GM12875 (cell line): ENCODE data around the gene UBFD1.
A peak's percentile ranks its signal among the peaks of the same experiment; 100 is the strongest.

Source experiments
- H3K4me3 ChIP-seq: one replicate; pipeline ENCODE4 v1.5.1; 2011; ENCODE audit warnings: low read depth, low read length, control low read depth
- TF ChIP-seq, protein P1 (sequence below): IDR thresholded peaks from 2 replicates; pipeline ENCODE4 v1.5.1; 2011; ENCODE audit warnings: low read depth, mild to moderate bottlenecking, control low read depth, inconsistent platforms, low read length, moderate library complexity, borderline replicate concordance; ENCODE audit not compliant: insufficient read depth

UBFD1 gene

DNA sequence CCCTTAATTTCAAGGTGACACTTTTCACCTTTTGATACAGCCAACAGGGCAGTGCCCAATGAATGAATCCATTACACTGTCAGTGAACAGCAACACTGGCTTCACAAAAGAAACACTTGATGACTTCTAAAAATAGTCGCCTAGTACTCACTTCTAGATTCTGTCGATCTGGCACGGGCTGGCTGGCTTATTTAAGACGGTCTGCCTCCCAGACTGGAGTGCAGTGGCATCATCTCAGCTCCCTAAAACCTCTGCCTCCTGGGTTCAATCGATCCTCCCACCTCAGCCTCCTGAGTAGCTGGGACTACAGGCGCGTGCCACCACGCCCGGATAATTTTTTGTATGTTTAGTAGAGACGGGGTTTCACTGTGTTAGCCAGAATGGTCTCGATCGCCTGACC lies 36.7 kb downstream of the UBFD1 start:
- no peak overlapping the region for H3K4me3 ChIP-seq

DNA sequence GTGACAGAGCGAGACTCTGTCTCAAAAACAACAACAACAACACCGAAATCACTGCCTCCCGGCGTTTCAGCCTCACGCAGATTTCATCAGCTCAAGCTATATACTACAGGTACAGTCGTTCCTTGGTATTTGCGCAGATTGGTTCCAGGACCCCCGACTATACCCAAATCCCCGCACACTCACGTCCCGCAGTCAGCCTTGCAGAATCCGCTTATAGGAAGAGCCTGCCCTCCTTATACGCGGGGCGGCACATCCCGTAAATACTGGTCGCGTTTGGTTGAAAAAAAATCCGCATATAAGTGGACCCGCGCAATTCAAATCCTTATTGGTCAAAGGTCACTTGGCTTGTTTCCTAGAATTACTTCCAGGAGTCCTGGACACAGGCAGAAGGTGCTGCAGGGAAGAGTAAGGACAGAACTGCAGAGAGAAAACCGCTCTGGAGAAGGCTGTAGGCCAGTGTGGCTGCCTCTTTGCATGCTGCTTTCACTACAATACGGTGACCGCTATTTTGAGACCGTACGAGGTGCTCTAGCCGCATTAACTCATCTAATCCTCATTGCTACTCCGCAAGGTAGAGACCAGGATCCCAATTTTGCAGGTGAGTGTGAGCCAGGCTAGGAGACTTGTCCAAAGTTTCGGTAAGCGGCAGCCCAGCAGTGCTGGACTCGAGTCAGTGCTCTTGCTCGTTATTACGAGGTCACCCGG lies 37.9 kb downstream of the UBFD1 start:
- TF ChIP-seq, protein P1, sequence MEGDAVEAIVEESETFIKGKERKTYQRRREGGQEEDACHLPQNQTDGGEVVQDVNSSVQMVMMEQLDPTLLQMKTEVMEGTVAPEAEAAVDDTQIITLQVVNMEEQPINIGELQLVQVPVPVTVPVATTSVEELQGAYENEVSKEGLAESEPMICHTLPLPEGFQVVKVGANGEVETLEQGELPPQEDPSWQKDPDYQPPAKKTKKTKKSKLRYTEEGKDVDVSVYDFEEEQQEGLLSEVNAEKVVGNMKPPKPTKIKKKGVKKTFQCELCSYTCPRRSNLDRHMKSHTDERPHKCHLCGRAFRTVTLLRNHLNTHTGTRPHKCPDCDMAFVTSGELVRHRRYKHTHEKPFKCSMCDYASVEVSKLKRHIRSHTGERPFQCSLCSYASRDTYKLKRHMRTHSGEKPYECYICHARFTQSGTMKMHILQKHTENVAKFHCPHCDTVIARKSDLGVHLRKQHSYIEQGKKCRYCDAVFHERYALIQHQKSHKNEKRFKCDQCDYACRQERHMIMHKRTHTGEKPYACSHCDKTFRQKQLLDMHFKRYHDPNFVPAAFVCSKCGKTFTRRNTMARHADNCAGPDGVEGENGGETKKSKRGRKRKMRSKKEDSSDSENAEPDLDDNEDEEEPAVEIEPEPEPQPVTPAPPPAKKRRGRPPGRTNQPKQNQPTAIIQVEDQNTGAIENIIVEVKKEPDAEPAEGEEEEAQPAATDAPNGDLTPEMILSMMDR = no peak
- H3K4me3 ChIP-seq = peak overlapping the region; percentile 81

More for the DNA sequence above, 36.7 kb downstream of the UBFD1 start:
- TF ChIP-seq, protein P1 = no peak

DNA sequence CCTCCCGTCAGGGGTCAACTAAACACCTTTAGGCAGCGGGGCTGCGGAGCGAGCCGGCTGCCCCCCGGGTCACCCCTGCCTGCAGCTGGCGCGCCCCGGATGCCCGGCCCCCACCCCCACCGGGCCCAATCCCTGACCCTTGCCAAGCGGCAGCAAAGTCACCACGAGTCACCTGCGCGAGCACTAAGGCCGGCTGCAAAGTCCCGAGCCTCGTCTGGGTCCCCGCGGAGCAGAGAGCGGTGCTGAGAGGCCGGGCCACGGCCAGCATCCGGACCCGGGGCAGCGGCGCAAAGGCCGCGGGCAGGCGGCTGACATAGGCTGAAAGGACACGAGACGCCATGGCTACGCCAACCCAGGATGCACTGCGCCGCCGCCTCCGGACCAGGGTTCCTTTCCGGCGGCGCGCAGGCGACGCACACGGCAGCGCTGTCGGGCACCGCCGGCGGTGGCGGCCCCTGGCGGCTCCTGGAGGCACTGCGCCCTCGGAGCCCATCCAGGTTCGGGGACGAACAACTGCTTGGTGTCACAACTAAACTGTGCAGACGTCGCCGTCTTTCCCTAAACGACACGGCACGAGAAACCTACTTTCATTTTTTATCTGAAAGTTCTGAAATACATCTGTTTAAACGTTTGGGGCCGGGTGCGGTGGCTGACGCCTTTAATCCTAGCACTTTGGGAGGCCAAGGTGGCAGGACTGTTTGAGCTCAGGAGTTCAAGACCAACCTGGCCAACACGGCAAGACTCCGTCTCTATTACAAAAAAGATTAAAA lies 38.6 kb downstream of the UBFD1 start, which contains the start of gene NDUFAB1:
Gene NDUFAB1 (minus strand): TSS at position 366 of the 770 bp plus-strand sequence. CDS start 26 bp downstream, at position 340.
- TF ChIP-seq, protein P1 = peak; percentile 100
- peak within 1 kb of the TSS; percentile 81 for H3K4me3 ChIP-seq

DNA sequence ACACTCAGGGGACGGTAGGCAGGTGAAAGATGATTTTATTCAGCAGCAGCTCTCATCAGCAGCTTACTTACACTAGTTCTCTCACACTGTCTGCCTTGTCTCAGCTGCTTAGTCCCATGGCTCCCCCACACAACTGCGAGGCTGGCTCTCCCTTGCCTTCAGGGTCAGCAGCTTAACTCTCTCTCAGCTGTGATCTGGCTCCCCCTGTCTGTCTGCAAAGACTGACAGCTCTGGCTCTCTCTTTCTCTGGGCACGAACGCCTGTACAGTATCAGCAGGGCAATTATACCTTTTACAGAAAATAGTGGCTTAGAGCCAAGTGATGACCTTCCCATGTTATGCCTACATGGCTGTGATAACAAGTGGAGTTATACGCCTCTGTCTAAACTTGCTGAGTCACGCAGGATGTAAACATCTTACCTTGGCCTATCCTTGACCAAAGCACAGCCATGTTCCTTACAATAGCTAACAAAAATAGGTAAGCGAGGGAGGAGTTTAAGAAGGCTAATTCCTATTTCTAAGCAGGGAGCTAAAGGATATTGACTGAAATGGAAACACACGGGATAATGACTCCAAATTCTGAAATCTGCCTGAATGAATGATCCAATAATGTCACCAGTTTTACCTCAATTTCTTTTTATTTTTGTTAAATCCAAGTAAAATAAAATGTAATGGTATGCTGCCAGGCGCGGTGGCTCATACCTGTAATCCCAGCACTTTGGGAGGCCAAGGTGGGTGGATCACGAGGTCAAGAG lies 39.7 kb downstream of the UBFD1 start:
- H3K4me3 ChIP-seq = no peak overlapping the region
- TF ChIP-seq, protein P1 = peak; percentile 59

DNA sequence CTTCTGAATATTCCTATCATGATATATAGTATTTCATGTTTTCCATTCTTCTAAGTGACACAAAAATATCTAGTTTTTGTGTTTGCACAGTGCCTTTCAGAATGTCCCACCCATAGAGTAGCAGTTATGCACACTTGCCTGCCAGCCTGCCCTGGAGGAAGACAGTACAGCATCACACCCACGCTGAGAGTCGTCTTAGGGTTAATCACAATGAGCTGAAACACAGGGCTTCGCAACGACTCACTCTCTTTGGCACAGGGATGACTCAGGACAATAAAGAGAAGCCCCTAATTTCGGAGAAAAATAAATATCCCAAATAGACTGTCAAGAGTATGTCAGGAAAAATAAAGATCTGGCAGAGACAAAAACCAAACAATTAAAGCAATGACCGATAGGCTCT lies 50.2 kb downstream of the UBFD1 start:
- TF ChIP-seq, protein P1 = no peak
- H3K4me3 ChIP-seq = no peak overlapping the region

DNA sequence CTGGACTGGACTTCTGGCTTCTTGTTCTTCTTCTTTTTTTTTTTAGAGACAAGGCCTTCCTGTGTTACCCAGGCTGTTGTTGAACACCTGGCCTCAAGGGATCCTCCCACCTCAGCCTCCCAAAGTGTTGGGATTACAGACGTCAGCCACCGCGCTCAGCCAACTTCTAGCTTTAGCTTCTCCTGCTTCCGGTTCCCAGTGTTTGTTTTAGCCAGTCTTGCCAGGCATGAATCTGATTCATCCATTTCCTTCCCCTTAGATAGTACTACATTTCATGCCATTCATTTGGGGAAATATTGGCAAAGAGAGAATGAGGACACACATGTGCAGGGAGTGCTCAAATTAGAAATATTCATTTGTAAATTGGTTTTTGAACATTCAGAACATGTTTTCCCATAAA lies 50.7 kb downstream of the UBFD1 start:
- H3K4me3 ChIP-seq = no peak overlapping the region
- TF ChIP-seq, protein P1 = no peak
